Ovary (tissue), 3 donors: ENCODE results near the gene SRGAP3.

Experiments
- POLR2A ChIP-seq: fragments of 450-650 bp; IDR thresholded peaks from one replicate; pipeline ENCODE4 v1.6.1; 2017; ENCODE audit warnings: antibody characterized with exemption, mild to moderate bottlenecking, moderate library complexity
- TF ChIP-seq, protein P1 (sequence below), 3 donors: fragments of 450-650 bp in 2 of 3; fragments of 200-600 bp in 1 of 3; IDR thresholded peaks; one replicate each; pipeline versions ENCODE4 v1.5.1 to v1.8.0; 2016 to 2022; ENCODE audit warnings: antibody characterized with exemption in 3 of 3, mild to moderate bottlenecking in 1 of 3
- donor health status: DM: no; HTN: no; CAD: no.

DNA sequence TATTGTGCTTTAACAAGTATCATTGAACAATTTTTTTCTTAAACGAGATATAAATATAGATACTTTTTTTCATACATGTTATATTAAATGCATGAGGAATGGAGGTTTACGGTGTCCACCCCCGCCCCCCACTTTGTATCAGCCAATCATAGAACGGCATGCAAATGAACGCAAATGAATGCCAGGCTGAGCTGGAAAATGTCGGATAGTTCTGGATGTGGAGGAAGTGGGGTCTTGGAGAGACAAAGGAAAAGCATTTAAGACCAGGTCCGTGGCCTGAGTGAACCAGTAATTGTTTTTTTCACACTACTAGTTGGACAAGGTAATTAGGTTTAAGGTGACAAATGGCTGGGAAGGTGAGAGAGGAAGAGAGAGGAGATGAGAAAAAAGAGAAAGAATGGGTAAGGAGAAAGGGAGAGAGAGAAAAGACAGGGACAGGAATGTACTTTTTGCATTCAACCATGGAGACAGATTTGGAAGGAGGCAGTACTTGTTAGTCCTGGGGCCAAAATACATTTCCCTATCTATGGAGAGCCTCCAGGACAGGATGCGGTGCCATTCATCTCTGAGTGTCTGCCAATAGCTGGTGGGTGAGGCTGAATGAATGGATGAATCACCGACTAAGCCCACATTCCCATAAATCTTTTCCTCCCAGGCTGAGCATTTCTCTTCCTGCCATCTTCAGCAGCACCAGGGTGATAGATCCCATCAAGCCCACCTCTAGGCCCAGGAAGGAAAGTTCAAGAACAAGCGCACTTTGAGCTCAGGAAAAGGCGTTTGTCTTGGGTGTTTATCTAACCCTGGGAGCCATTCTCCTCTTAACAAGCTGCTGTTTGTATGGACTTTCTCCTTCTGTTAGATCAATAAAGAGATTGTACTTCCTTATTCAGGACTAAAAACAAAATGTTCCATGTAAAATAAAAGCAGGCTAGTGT is 284.7 kb downstream of the SRGAP3 start:
- TF ChIP-seq, protein P1, sequence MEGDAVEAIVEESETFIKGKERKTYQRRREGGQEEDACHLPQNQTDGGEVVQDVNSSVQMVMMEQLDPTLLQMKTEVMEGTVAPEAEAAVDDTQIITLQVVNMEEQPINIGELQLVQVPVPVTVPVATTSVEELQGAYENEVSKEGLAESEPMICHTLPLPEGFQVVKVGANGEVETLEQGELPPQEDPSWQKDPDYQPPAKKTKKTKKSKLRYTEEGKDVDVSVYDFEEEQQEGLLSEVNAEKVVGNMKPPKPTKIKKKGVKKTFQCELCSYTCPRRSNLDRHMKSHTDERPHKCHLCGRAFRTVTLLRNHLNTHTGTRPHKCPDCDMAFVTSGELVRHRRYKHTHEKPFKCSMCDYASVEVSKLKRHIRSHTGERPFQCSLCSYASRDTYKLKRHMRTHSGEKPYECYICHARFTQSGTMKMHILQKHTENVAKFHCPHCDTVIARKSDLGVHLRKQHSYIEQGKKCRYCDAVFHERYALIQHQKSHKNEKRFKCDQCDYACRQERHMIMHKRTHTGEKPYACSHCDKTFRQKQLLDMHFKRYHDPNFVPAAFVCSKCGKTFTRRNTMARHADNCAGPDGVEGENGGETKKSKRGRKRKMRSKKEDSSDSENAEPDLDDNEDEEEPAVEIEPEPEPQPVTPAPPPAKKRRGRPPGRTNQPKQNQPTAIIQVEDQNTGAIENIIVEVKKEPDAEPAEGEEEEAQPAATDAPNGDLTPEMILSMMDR (IDR thresholded peaks at IDR 0.05) = no peak
- TF ChIP-seq POLR2A = no peak
